HG03175 (cell line): Measurements from ENCODE around the gene STAT1.

Source experiments
- ATAC-seq: cut with Tn5 transposase; IDR thresholded peaks from one replicate; pipeline ENCODE4 v1.9.1; 2021; ENCODE audit warnings: mild to moderate bottlenecking, moderate library complexity; ENCODE audit not compliant: unreplicated experiment

The STAT1 gene

GRCh38 chr2:191032588-191033429 is 18.8 kb upstream of the STAT1 start:
- ATAC-seq: no peak

GRCh38 chr2:191031256-191031655 is 17.3 kb upstream of the STAT1 start:
- ATAC-seq: no peak

- peak; percentile 92 for ATAC-seq
Measured at GRCh38 chr2:191030521-191031154, 16.7 kb upstream of the STAT1 start.

GRCh38 chr2:191029280-191029950 is 15.4 kb upstream of the STAT1 start:
- no peak for ATAC-seq

- no peak for ATAC-seq
Measured at GRCh38 chr2:191026377-191026776, 12.4 kb upstream of the STAT1 start.

GRCh38 chr2:191025135-191025534 is 11.2 kb upstream of the STAT1 start:
- ATAC-seq: no peak

- ATAC-seq: no peak
Measured at GRCh38 chr2:191023235-191023679, 9.3 kb upstream of the STAT1 start.

- ATAC-seq: peak; percentile 17
Measured at GRCh38 chr2:191020742-191021381, 6.9 kb upstream of the STAT1 start.

- peak; percentile 78 for ATAC-seq
Measured at GRCh38 chr2:191020221-191020741, 6.3 kb upstream of the STAT1 start.

GRCh38 chr2:191019376-191019775 is 5.4 kb upstream of the STAT1 start:
- no peak for ATAC-seq

GRCh38 chr2:191018643-191019119 is 4.7 kb upstream of the STAT1 start:
- ATAC-seq: no peak

GRCh38 chr2:191018048-191018447 is 4.1 kb upstream of the STAT1 start:
- no peak for ATAC-seq

- ATAC-seq: no peak
Measured at GRCh38 chr2:191015831-191016230, 1.9 kb upstream of the STAT1 start.

GRCh38 chr2:191015239-191015638 is 1.3 kb upstream of the STAT1 start:
- ATAC-seq: no peak

GRCh38 chr2:191014653-191015020 is 666 bp upstream of the STAT1 start:
- no peak for ATAC-seq

GRCh38 chr2:191013682-191013931 is 364 bp downstream of the STAT1 start:
- no peak for ATAC-seq

- ATAC-seq: no peak
Measured at GRCh38 chr2:191012845-191013681, 908 bp downstream of the STAT1 start.

- no peak for ATAC-seq
Measured at GRCh38 chr2:191012346-191012745, 1.6 kb downstream of the STAT1 start.

GRCh38 chr2:191010887-191011885 is 2.8 kb downstream of the STAT1 start:
- ATAC-seq: no peak
